Right cardiac atrium (tissue), 5 donors: ENCODE measurements around the gene MBP. TPM values are rescaled to one million over a fixed set of nuclear protein-coding genes. Genes with fewer than 3 reads are reported as not detected.
"Not testable (repeated sequence)": the region's sequence is repeated elsewhere in the genome, so short reads cannot be mapped to it uniquely, and the experiment has no call there.

Experiments used
- ATAC-seq, 2 donors: fragments of 200-7000 bp; cut with Tn5 transposase; one replicate each; pipeline versions ENCODE4 v1.8.0 to v1.9.1; 2020; ENCODE audit warnings: moderate library complexity in 2 of 2, mild to moderate bottlenecking in 1 of 2
- DNase-seq, 3 donors: peaks; one replicate each; pipeline ENCODE4 v3.0.0-alpha.2; 2020
- H3K27ac ChIP-seq: one replicate; pipeline ENCODE4 v1.5.1; 2013; ENCODE audit warnings: mild to moderate bottlenecking, low read length, control low read depth, moderate library complexity
- H3K27me3 ChIP-seq: one replicate; pipeline ENCODE4 v1.6.1; 2013; ENCODE audit not compliant: control insufficient read depth, insufficient read depth
- H3K4me1 ChIP-seq: one replicate; pipeline ENCODE4 v1.6.1; 2013; ENCODE audit warnings: low read length; ENCODE audit not compliant: control insufficient read depth, insufficient read depth
- H3K4me3 ChIP-seq: one replicate; pipeline ENCODE4 v1.5.1; 2013; ENCODE audit warnings: low read length, control low read depth
- H3K9me3 ChIP-seq: one replicate; pipeline ENCODE4 v1.6.1; 2013; ENCODE audit warnings: low read length; ENCODE audit not compliant: control insufficient read depth
- WGBS: extraction: QIAGEN DNeasy Blood & Tissue Kit; methylation state at CpG from one replicate; pipeline ENCODE4 v1.1.7; 2013; 5-methylcytosine and 5-hydroxymethylcytosine counted together
- intact Hi-C, 4 donors: fragments of 100-400 bp; cut with DNase I; formaldehyde crosslinking; loops; one replicate each; pipeline versions ENCODE4 v1.11.0 to v1.14.0; 2022 to 2023
- polyA plus RNA-seq: library from polyadenylated mRNA; stranded (reverse); fragments of 200-250 nt; gene quantifications from one replicate; pipeline ENCODE4 v1.2.3, GENCODE V29; 2013
- total RNA-seq, 4 donors: library from RNA; stranded (reverse); fragmentation: NEBNext Ultra II Directional; extraction: Animal tissue kit (Norgen Biotek cat#: 25700); gene quantifications; one replicate each; pipeline ENCODE4 v1.2.1, GENCODE V29; 2021
- donor health status: healthy with polysubstance abuse.
- donor health status: DM: no; HTN: yes; CAD: no.
- donor health status: DM: no; HTN: no; CAD: no.
- donor health status: DM: no; HTN: yes; CAD: no; lungs with severe emphysema.
- donor health status: DM: yes; HTN: yes; CAD: no.

Gene MBP
- total and polyA plus RNA-seq, 5 donors: 10.5 to 26.4 (median 16.1) TPM

DNA sequence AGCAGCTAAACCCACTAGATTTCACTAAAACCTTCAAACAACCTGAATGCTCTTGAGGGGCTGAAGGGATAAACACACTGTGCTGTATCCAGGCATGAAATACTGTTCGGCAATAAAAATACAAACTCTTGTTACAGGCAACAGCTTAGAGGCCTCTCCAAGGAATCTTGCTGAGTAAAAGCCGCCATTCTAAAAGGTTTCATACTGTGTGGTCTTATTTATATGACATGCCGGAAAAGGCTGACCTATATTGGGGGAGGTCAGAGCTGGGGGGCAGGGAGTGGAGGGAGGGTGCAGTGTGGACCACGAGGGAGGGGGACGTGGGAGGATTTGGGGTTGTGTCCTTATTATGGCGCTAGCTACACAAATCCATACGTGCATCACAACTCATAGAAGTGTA, 136.2 kb downstream of the MBP start:
- no peaks in the 10 kb centered on the region for H3K4me1 ChIP-seq
- no peak overlapping the region for H3K4me3 ChIP-seq
- H3K27me3 ChIP-seq: no peaks in the 10 kb centered on the region
- H3K9me3 ChIP-seq: no peaks in the 10 kb centered on the region
- 83% methylated on average over 7 of the region's 7 CpGs for WGBS
- no peak for DNase-seq
- intact Hi-C loops: no loop called here
- no peak overlapping the region for H3K27ac ChIP-seq
- ATAC-seq: no peak

DNA sequence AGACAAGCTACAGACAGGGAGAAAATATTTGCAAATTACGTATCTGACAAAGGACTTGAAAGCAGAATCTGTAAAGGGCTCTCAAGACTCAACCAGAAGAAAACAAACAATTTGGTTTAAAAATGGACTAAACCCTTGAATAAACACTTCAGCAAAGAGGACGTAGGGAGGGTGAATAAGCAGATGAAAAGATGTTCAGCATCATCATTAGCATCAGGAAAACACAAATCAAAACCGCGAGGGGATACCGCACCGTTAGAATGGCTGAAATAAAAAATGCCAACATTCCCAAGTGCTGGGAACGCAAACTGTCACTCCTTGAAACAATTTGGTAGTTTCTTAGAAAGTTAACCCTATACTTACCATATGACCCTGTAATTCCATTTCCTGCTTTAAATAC, 136.7 kb downstream of the MBP start:
- H3K9me3 ChIP-seq: no peaks in the 10 kb centered on the region
- DNase-seq (no peak), ATAC-seq (no peak)
- no peak overlapping the region for H3K4me3 ChIP-seq
- WGBS: 60% methylated on average over 7 of the region's 7 CpGs
- no peak overlapping the region for H3K27ac ChIP-seq
- no peaks in the 10 kb centered on the region for H3K4me1 ChIP-seq
- no peaks in the 10 kb centered on the region for H3K27me3 ChIP-seq
- intact Hi-C loops: no loop called here

DNA sequence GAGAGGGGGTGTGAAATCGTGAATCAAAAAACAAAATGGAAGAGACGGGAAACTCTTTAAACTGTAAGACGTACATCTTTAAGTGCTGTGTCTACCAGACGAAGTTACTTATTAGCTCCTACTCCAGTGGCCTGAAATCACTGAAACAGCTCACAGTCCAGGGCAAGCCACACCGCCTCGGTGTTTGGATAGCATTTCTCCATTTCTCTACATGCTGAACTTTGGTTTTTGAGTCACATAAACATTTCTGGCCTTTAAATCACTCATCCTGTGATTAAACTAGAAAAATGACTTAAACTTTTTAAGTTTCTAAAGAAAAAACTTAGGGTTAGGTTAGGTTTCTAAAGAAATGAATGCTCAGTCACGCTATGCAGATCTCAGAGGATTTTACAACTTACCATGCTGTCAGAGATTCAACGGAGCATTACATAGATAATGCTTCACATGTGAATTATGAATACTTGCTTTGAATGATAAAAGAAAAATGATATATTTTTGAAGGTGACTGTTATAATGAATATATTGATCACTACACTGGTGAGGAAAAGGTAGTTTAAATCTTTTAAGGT, 138.4 kb downstream of the MBP start:
- no peaks in the 10 kb centered on the region for H3K9me3 ChIP-seq
- no peaks in the 10 kb centered on the region for H3K27me3 ChIP-seq
- H3K4me3 ChIP-seq: no peak overlapping the region
- 93% methylated on average over 8 of the region's 8 CpGs for WGBS
- H3K4me1 ChIP-seq: no peaks in the 10 kb centered on the region
- intact Hi-C loops: no loop called here
- DNase-seq (no peak), ATAC-seq (no peak)
- no peak overlapping the region for H3K27ac ChIP-seq

DNA sequence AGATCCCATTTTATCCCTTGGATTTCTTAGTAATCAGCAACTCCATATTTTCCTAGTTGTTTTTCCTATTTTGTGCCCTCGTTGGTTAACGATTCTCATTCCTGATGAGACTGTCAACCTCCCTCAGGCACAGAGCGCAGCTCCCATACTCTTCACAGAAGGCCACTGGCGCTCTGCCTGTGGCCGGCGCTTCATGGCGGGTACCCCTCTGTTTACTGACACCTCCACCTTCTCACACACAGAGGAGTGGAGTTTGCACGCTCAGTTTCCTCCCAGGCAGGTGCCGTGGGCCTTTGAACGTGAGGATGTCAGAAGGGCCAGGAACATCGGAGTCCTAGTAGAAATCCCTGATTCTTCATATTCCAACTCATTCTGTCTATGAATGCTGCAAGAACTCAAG, 139.0 kb downstream of the MBP start:
- no peaks in the 10 kb centered on the region for H3K27me3 ChIP-seq
- no peak overlapping the region for H3K4me3 ChIP-seq
- WGBS: 93% methylated on average over 11 of the region's 11 CpGs
- H3K9me3 ChIP-seq: no peaks in the 10 kb centered on the region
- no peaks in the 10 kb centered on the region for H3K4me1 ChIP-seq
- ATAC-seq (no peak), DNase-seq (peak in 1 of 3 donors; percentile 40)
- no peak overlapping the region for H3K27ac ChIP-seq
- intact Hi-C loops: no loop called here

DNA sequence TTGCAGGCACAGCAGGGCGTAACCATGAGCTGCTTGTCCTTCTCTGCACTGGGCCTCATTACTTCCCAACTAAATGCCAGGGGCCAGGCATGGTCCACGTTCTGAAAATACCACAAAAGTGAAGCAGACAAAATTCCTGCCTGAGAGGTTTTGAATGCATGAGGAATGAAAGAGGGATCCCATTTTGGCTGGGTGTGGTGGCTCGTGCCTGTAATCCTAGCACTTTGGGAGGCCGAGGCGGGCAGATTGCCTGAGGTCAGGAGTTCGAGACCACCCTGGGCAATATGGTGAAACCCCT, 139.5 kb downstream of the MBP start:
- H3K9me3 ChIP-seq: no peaks in the 10 kb centered on the region
- no peak overlapping the region for H3K4me3 ChIP-seq
- ATAC-seq (no peak), DNase-seq (no peak)
- H3K27ac ChIP-seq: no peak overlapping the region
- H3K27me3 ChIP-seq: no peaks in the 10 kb centered on the region
- WGBS: 90% methylated on average over 6 of the region's 6 CpGs
- no peaks in the 10 kb centered on the region for H3K4me1 ChIP-seq
- intact Hi-C loops: no loop called here

DNA sequence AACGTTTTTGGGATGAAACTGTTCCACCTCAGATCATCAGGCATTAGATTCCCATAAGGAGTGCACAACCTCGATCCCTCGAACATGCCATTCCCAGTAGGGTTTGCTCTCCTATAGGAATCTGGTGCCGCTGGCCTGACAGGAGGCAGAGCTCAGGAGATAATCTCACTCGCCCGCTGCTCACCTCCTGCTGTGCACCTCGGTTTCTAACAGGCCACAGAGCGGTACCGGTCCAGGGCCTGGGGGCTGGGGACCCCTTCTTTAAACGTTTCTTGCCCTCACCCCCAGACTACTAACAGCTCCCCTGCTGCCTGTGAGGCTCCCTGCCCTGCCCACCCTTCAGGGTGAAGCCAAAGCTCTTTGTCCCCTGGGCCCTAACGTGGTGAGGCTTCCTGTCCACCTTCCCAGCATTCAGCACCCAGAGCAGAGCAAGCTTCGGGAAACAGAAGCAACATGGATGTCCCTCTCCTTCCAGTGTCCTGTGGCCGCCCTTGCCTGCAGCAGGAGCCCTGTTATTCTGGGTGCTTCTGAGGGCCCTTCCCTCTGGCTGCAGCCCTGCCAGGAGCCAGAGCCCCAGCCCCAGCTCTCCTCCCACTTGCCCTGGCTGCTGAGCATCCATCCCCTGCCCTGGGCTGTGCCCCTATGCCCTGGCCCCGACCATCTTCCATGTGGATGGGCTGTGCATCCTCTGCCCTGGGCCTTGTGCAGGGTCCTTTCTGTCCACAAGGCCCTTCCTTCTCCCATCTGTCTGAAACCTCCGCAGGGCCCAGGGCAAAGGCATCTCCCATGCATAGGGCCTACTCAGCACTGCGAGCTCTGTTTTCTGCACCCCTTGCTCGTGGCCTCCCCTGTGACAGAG, 140.1 kb downstream of the MBP start:
- DNase-seq (peak in 1 of 3 donors; percentile 32), ATAC-seq (no peak)
- Histone ChIP-seq H3K27ac (no peak overlapping the region), H3K27me3 (no peaks in the 10 kb centered on the region), H3K4me1 (no peaks in the 10 kb centered on the region), H3K4me3 (no peak overlapping the region), H3K9me3 (no peaks in the 10 kb centered on the region)
- intact Hi-C loops: no loop called here
- 78% methylated on average over 17 of the region's 17 CpGs for WGBS

DNA sequence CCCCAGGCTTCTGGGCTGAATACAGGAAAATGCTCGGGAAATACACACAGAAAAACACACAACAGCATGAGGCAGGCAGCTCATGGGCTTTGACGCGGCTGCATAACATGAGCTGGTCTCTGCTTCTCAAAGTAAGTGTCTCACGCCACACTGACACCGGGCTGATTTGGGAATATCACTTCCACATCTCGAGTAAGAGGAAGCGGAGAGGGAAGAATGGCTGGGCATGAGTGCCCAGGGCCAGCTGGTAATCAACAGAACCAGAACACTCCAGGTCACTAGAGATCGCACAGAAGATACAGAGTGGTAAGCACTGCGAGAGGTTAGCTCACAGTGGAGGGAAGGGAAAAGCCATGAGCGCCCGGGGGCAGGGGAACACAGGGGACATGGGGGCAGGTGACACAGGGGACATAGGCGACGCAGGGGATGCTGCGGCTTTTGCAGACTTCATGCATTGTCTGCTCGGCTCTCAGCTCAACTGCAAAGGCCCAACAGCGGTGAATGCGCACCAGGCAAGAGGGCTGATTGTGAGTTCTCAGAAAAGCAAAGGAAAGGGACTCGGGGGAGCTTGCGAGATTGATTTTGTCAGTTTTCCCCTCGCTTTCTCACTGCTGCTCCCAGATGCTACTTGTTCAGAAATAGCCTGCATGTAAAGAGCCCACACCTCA, 141.4 kb downstream of the MBP start:
- H3K27ac ChIP-seq: no peak overlapping the region
- intact Hi-C loops: no loop called here

DNA sequence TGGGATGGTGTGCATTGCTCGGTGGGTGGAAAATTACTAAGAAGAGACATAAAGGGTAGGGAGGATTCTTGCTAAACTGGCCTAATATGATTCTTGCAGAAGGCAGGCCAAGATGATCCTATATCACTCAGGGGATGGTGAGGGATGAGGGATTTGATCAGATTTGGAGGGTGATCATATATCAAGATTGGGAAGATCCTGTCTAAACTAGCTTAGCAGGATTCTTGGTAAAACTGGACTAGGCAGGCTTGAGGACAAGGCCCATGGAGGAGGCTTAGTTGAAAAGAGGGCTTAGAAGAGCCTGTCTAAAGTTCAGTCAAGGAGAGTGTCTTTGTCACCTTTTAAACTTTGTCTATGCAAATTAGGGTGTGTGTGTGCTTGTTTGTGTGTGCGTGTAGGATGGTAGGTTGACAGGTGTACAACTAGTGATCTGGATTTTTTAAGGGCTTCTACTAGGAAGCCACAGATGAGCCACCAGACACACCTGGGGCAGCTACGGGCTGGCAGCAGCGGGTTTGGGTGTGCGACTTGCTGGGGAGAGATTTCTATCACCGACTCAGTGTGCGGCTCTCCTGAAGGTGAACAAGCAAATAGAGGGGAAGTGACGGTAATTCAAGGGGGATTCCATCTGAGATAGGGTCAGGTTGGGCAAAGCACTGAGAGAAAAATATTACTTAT, 142.1 kb downstream of the MBP start:
- intact Hi-C loops, ATAC-seq, H3K27me3 ChIP-seq, H3K27ac ChIP-seq, DNase-seq, H3K4me1 ChIP-seq, H3K4me3 ChIP-seq, H3K9me3 ChIP-seq: not testable (repeated sequence)
- 87% methylated on average over 8 of the region's 8 CpGs for WGBS

More for the DNA sequence above, 141.4 kb downstream of the MBP start:
- H3K9me3 ChIP-seq: no peaks in the 10 kb centered on the region
- no peak overlapping the region for H3K4me3 ChIP-seq
- ATAC-seq (no peak), DNase-seq (peak in 1 of 3 donors; percentile 58)
- no peaks in the 10 kb centered on the region for H3K4me1 ChIP-seq
- H3K27me3 ChIP-seq: no peaks in the 10 kb centered on the region
- WGBS: 87% methylated on average over 20 of the region's 20 CpGs

DNA sequence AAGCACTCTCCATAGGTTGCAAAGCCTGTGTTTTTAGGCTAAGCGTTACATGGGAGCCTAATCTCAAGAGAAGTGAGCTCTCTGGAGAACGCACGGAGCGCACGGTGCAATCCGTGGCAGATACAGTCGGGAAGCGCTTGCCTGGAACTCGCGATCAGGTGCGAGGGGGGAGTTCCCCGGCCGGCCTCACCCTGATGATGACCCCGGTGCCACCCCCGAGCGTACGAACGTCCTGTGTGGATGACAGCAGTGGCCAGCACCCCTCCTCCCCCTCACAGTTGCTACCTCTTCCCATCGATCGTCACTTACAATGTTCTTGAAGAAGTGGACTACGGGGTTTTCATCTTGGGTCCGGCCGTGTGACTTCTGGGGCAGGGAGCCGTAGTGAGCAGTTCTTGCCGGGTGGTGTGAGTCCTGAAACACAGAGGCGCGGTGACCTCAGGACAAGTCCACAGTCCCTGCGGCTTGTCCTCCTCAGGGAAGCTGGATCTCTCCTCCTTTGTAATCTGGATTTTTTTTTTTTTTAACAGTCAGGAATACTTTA, 142.9 kb downstream of the MBP start:
- H3K4me1 ChIP-seq: no peaks in the 10 kb centered on the region
- no peak overlapping the region for H3K27ac ChIP-seq
- no peaks in the 10 kb centered on the region for H3K27me3 ChIP-seq
- no peak overlapping the region for H3K4me3 ChIP-seq
- intact Hi-C loops: loop anchor here in 2 of 4 donors (10.0 kb wide), 1 partner anchor 185 kb away; no protein-coding TSS in a partner anchor
- no peaks in the 10 kb centered on the region for H3K9me3 ChIP-seq
- no peak for ATAC-seq
- WGBS: 90% methylated on average over 28 of the region's 28 CpGs
- peak in 2 of 3 donors; percentile 40 to 50 for DNase-seq

DNA sequence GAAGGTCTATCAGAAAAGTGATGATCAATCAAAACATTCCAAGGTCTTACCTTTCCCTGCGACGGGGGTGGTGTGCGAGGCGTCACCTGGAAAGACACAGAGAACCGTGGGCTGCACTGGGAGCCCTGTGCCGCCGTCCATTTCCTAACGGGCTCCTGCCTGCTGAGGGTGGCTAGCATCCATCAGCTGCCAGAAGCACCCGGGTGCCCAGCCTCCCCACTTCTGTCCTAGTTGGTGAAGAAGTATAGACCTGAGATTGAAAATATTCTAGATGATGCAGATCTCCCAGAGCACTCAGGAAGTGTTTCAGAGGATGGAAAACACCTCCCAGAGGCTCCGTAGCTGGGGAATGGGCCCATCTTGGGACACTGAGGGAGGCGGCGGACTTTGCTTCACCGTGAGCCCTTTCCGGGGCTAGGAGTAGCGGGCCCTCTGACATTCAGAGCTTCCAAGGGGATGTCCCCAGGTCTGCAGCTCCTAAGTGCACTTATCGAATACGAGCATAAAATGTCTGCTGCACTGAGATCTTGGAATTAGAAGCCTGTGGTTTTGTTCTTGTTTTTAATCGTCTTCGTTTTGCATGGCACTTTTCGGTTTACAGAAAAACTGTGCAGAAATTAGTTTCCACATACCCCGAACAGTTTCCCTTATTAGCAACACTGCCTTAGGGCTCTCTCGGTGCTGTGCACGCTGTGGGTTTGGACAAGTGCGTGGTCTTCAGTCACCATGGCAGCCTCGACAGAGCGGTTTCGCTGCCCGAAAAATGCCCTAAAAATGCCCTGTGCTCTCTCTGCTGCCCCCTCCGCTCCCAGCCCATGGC, 143.5 kb downstream of the MBP start:
- Histone ChIP-seq H3K27me3 (no peaks in the 10 kb centered on the region), H3K9me3 (no peaks in the 10 kb centered on the region), H3K27ac (no peak overlapping the region), H3K4me1 (no peaks in the 10 kb centered on the region), H3K4me3 (no peak overlapping the region)
- 93% methylated on average over 29 of the region's 29 CpGs for WGBS
- ATAC-seq: no peak
- intact Hi-C loops: loop anchor here in 2 of 4 donors (10.0 kb wide), 1 partner anchor 184 kb away; no protein-coding TSS in a partner anchor
- no peak for DNase-seq
